Coronary artery (tissue), 2 donors: Measurements from ENCODE around the gene CSTF1.

Source experiments
- DNase-seq: peaks from one replicate; pipeline ENCODE4 v3.0.0-alpha.2; 2017; ENCODE audit warnings: low spot score
- H3K27ac ChIP-seq, 2 donors: fragments of 200-600 bp; sonication (generic); one replicate each; pipeline ENCODE4 v1.5.1; 2016 to 2019
- H3K4me3 ChIP-seq: fragments of 200-600 bp; sonication (generic); 2 replicates; pipeline ENCODE4 v1.5.1; 2016; ENCODE audit warnings: mild to moderate bottlenecking, moderate library complexity
- TF ChIP-seq, protein P1 (sequence below): fragments of 200-600 bp; sonication (generic); IDR thresholded peaks from one replicate; pipeline ENCODE4 v1.5.1; 2019; ENCODE audit warnings: antibody characterized with exemption

CSTF1 gene

DNA sequence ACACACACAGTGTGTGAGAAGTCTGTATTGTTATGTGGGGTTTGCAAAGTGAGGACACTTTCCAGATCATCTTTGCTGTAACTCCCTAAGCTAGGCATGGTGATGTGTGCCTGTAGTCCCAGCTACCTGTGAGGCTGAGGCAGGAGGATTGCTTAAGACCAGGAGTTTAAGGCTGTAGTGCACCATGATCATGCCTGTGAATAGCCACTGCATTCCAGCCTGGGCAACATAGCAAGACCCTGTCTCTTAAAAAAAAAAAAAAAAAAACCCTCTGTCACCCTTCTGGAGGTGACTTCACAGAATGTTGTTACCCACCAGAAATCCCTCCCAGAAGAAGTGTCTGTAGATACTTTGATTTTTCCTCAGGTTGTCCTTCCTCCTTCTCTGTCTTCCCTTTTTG lies 34.5 kb downstream of the CSTF1 start:
- Histone ChIP-seq H3K4me3 (no peak overlapping the region), H3K27ac (no peak overlapping the region)
- TF ChIP-seq, protein P1, sequence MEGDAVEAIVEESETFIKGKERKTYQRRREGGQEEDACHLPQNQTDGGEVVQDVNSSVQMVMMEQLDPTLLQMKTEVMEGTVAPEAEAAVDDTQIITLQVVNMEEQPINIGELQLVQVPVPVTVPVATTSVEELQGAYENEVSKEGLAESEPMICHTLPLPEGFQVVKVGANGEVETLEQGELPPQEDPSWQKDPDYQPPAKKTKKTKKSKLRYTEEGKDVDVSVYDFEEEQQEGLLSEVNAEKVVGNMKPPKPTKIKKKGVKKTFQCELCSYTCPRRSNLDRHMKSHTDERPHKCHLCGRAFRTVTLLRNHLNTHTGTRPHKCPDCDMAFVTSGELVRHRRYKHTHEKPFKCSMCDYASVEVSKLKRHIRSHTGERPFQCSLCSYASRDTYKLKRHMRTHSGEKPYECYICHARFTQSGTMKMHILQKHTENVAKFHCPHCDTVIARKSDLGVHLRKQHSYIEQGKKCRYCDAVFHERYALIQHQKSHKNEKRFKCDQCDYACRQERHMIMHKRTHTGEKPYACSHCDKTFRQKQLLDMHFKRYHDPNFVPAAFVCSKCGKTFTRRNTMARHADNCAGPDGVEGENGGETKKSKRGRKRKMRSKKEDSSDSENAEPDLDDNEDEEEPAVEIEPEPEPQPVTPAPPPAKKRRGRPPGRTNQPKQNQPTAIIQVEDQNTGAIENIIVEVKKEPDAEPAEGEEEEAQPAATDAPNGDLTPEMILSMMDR, result no peak
- DNase-seq, result no peak

DNA sequence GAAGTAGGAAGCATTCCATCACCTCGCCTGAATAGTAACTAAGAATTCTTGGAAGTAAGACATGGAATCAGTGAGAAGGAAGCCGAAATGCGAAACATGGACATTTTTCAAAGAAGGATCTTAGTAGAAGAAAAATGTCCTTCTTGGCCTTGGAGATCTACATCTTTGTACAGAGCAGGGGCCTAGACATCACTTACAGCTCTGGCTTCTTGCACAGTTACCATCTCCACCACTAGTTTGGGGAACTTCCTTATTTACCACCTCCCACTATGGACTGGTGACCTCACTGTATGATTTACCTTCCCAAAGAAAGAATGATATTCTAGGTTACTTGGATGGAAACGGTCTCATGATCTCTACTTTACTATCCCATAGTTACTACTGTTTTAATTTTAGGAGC lies 35.4 kb downstream of the CSTF1 start:
- TF ChIP-seq, protein P1, result no peak
- no peak overlapping the region for H3K27ac ChIP-seq
- no peak overlapping the region for H3K4me3 ChIP-seq
- DNase-seq, result no peak

DNA sequence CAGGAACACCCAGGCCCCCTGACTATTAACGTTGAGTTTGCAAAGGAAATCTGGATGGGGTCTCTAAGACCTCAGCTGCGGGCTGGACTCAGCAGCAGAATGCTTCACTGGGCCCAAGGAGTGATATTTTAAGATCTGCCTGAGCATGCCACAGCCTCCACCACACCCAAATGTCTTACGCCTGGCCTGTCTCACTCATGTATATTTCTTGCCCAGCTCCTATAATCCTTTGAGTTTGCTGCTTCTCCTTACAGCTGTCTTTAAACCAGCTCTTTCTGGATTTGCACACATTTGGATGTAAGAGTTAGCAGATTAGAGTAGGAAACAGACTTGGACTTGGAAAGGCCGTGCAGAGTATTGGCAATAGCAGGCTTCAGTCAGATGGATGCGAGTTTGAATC lies 36.0 kb downstream of the CSTF1 start:
- Histone ChIP-seq H3K4me3 (no peak overlapping the region), H3K27ac (no peak overlapping the region)
- DNase-seq, result no peak
- TF ChIP-seq, protein P1, result no peak

DNA sequence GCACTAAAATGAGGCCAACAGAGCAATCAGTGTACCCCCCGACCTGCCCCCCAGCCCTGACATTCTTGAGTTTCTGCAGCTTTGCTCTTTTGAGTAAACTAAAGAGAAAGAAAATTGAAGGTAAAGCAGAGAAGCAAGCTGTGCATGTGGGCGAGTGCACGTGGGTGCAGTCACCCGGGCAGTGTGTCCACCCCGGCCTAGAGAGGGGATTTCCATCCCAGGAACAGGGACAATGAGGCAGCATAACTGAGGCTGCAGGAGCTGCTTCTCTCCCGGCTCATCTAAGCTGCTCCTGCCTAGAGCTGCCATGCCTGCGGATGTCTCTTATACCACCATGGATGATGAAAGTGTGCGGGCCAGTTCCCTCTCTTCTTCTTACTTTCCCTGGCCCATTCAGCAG lies 36.4 kb downstream of the CSTF1 start:
- DNase-seq, result no peak
- TF ChIP-seq, protein P1, result no peak
- H3K4me3 ChIP-seq, result no peak overlapping the region

DNA sequence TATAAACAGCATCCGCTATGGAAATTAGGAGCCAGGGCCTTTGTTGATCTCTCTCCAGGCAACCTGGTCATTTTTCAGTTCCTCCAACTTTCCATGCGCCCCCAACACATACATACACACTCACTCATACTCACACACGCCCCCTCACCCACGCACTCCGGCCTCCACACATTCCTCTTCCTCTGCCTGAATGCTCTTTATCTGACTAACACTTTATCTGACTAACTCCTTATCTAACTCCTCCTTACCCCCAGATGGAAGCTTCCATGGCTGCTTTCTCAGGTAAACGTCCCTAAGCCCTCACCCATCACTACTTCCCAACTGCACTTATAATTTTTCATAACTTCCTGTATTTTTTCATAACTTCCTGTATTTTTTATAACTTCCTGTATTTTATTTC lies 37.1 kb downstream of the CSTF1 start:
- no peak for DNase-seq
- Histone ChIP-seq H3K4me3 (no peak overlapping the region), H3K27ac (no peak overlapping the region)
- TF ChIP-seq, protein P1, result no peak

More for the DNA sequence above, 36.4 kb downstream of the CSTF1 start:
- no peak overlapping the region for H3K27ac ChIP-seq

DNA sequence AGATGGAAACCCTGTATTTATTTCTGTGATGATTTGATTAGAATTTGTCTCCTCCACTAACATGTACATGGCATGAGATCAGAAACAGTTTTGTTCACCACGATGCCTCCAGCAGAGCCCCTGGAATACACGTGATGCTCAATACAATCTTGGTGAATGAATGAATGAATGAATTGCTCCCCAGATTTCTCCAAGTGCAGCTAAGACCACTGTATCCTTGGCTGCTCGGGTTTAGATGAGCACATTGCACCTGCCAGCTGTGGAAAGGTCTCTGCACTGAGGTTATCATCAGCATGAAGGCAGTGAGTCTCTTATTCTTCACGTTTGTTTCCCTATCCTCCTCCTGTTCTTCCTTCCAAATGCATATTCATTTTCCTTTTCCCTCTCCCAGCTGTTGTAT lies 37.5 kb downstream of the CSTF1 start:
- H3K4me3 ChIP-seq, result no peak overlapping the region
- no peak for DNase-seq
- TF ChIP-seq, protein P1, result no peak
- H3K27ac ChIP-seq, result no peak overlapping the region

DNA sequence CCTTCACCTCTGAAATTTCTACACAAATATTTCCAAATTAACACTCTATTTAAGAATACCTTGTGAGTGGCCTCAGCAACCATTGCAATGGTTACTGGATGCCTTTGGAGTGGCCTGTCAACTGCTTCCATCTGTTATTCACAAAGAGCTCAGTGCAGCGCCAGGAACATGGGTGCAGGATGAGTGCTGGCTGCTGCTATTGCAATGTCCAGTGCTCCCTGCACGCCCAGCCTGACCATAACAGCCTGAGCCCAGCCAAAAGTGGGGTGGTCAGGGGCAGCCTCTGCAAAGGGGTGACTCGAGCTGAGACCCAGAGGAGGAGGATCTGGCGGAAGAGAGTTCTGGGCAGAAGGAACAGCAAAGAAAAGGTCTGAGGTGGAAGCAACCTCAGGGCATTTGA lies 38.0 kb downstream of the CSTF1 start:
- H3K27ac ChIP-seq, result no peak overlapping the region
- no peak for DNase-seq

More for the DNA sequence above, 38.0 kb downstream of the CSTF1 start:
- TF ChIP-seq, protein P1, result no peak
- no peak overlapping the region for H3K4me3 ChIP-seq
